OCI-LY7 (cell line): ENCODE data around the gene PSPC1.

Experiments used
- CTCF ChIP-seq: fragments of 200-600 bp; sonication (generic); conservative IDR thresholded peaks from 2 replicates; pipeline ENCODE4 v1.5.1; 2014; ENCODE audit warnings: mild to moderate bottlenecking, antibody characterized with exemption, low read length, moderate library complexity, mixed read lengths
- EZH2phosphoT487 ChIP-seq: fragments of 200-600 bp; sonication (generic); IDR thresholded peaks from 2 replicates; pipeline ENCODE4 v1.6.1; 2018; ENCODE audit warnings: low read depth, borderline replicate concordance, mild to moderate bottlenecking, mixed run types, antibody characterized with exemption, low read length, moderate library complexity, mixed read lengths

GRCh38 chr13:19695829-19696228, 86.9 kb downstream of the PSPC1 start:
- TF ChIP-seq CTCF = no peak
- no peak for TF ChIP-seq EZH2phosphoT487
